ENCODE measurements around the gene PI4K2A.

GRCh38 chr10:97598407-97599271 lies 41.8 kb upstream of the PI4K2A start:
- TF ChIP-seq CTCF (IDR thresholded peaks at IDR 0.05) (no peak), POLR2A (IDR thresholded peaks at IDR 0.05) (no peak)
